Left renal pelvis (tissue), 4 donors: ENCODE data around the gene GSTO1. TPM values are rescaled to one million over a fixed set of nuclear protein-coding genes. Genes with fewer than 3 reads are reported as not detected.

Source experiments
- DNase-seq, 4 donors: peaks; one replicate each; pipeline ENCODE4 v3.0.0-alpha.2; 2013; ENCODE audit warnings: low read depth in 4 of 4, low spot score in 3 of 4
- polyA plus RNA-seq, 4 donors: library from polyadenylated mRNA; unstranded; fragments of 120-200 nt; gene quantifications; one replicate each; pipeline ENCODE4 v1.2.1, GENCODE V29; 2013; ENCODE audit not compliant: insufficient read length in 4 of 4

Gene GSTO1
- polyA plus RNA-seq, 4 donors, result 51.5 to 101 (median 94.1) TPM

DNA sequence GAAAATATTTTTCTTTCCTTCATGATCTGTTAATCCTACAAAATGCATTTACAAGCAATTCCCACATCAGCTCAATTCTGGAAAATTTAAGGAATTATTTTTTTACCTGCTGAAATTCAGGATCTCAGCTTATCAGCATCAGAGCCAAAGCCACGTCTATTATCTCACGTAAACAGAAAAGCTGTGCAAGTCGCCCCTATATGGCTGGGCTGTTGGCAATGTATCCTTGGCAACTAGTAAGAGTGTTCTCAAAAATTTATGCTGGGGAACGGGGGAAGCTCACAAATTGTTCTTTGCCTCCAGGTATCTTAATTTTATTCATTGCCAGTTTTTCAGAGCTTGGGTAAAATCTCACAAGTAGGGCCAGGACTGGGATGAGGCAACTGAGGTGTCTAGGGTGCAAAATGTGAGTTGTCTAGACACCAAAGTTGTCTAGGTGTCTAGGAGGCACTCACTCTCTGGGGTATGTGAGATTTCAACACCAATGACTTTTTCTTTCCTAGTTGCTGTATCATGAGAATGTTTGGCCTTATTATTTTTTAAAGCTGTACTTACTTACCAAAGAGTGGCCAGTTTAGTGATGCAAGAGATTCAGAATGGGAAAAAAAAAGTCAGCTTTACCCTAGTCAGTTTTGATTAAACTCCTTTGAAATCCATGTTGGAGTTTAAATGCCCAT, 19.3 kb downstream of the GSTO1 start:
- DNase-seq, result no peak

GRCh38 chr10:104274762-104275721, 20.4 kb downstream of the GSTO1 start:
- no peak for DNase-seq

DNA sequence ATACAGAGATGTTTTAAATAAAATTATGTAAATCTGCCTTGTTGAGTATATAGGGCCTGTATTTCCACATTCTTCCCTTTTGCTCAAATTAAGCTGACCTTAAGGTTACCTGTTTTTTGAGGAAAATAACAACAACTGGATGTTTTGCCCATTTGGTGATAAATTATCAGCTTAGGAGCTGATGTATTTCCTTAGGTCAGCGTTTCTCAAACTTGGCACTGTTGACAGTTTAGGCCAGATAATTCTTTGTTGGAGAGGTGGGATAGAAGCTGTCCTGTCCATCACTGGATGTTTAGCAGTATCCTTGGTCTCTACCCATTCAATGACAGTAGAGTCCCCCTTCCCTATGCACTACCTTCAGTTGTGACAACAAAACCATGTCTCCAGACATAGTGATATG, 21.5 kb downstream of the GSTO1 start:
- DNase-seq, result no peak

DNA sequence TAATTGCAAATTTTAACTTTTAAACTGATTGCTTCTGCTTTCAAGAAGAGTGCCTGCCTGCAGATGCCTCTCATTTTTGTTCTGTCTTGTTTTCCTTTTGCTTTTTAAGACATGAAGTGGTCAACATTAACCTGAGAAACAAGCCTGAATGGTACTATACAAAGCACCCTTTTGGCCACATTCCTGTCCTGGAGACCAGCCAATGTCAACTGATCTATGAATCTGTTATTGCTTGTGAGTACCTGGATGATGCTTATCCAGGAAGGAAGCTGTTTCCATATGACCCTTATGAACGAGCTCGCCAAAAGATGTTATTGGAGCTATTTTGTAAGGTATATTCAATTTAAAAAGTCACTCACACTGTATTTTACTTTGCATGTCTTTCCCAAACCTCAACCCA, 23.1 kb downstream of the GSTO1 start:
- DNase-seq, result no peak

GRCh38 chr10:104279550-104280259, 25.0 kb downstream of the GSTO1 start:
- DNase-seq, result no peak

DNA sequence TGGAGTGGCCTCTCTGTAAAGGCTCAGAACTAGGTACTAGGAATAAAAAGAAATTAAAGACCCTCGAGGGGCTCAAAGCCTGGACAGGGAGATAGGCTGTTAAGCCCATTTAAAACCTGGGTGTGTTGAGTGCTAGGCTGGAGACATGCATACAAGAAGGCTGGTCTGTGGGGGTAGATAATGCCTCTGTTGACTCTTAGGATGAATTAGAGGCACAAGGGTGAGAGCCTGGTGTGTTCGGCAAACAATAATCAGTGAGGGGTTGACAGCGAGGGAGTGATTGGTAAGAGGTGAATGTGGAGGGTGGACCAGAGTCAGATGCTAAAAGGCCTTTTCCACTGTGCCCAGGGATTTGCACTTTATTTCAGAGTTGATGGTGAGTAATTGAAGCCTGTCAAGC, 27.0 kb downstream of the GSTO1 start:
- no peak for DNase-seq

- no peak for DNase-seq
Measured at GRCh38 chr10:104284846-104285245, 30.2 kb downstream of the GSTO1 start.

GRCh38 chr10:104286939-104287338, 32.2 kb downstream of the GSTO1 start:
- DNase-seq, result no peak

GRCh38 chr10:104288355-104288754, 33.7 kb downstream of the GSTO1 start:
- no peak for DNase-seq

- peak in 2 of 4 donors; percentile 56 to 77 for DNase-seq
Measured at GRCh38 chr10:104291439-104291951, 36.8 kb downstream of the GSTO1 start.

- no peak for DNase-seq
Measured at GRCh38 chr10:104293011-104293410, 38.3 kb downstream of the GSTO1 start.

DNA sequence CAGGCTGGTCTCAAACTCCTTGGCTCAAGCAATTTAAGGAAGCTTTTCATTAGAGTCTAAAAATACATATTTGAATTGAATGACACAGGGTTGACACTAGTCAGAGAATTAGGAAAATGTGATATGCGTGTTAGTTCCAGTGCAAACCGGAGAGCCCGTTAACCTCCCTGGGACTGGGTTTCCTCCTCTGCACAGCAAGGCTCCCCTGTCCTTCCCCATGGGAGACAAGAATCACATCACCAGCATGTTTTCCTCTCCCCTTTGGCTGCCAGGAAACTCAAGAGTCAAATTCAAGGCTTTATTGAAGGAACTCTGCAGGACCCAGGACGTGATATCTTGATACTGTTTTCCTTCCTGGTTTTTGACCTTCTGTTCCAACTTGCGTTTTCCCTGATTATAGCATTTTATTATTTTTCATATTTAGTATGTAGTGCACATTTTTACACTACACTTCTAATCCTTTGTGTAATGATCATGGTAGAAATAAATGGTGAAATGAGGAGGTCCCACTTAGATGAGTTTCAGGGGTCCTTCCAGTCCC, 39.2 kb downstream of the GSTO1 start:
- DNase-seq, result no peak

DNA sequence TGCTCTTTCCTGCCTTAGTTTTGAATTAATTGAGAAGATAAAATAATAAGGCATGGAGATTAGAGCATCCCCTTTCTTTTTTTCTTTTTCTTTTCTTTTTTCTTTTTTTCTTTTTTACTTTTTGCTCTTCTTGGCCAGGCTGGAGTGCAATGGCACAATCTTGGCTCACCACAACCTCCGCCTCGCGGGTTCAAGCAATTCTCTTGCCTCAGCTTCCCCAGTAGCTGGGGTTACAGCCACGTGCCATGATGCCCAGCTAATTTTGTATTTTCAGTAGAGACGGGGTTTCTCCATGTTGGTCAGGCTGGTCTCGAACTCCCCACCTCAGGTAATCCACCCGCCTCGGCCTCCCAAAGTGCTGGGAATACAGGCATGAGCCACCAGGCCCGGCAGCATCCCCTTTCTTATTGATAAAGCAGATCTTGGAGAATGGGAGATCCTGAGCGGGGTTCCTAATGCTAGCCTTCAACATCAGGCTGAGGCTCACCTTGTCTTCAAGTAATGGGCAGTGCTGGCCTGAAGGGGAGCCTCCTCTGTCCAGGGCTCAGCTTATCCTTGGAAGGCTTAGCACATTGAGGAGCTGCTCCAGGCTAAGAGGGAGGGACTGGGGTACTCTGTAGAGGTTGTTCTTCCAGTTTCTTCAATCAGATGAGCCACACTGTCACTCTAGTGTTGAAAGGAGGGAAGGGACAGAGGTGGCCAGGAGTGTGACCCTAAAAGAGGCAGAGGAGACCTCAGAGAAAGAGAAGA, 42.2 kb downstream of the GSTO1 start:
- DNase-seq, result no peak

- no peak for DNase-seq
Measured at GRCh38 chr10:104297697-104298660, 43.3 kb downstream of the GSTO1 start.

GRCh38 chr10:104299031-104299904, 44.6 kb downstream of the GSTO1 start:
- no peak for DNase-seq

DNA sequence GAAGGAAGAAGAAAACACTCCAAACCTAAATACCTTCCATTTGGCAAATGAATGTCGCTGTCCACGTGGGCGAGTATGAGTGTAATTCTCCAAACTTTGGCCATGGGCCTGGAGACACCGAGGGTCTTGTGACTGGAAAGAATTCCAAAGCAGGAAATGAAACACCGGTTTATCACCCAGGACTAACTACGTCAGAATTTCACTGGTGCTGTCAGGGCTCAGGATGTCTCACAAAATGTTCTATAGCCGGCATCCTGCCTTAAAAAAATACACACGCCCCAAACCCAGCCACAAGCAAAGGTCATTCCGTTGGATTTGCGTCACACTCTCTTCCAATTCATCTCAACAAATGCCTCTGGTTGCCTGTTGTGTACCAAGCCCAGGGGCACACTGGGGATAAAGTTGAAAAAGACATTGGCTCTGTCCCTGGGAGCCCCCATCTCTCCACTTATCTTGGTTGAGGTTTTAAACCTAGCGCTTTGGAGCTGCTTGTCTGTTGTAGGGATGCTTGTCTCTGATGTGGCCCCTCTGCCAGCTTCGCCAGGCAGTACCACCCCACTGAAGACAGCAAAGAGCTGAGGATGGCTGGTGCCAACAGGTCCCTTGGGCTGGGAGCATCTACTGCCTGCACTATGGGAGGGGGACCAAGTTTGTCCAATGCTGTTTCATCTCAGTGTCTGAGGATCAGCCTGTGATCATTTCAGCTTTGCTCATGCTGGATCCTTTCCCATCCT, 45.5 kb downstream of the GSTO1 start:
- DNase-seq, result no peak

DNA sequence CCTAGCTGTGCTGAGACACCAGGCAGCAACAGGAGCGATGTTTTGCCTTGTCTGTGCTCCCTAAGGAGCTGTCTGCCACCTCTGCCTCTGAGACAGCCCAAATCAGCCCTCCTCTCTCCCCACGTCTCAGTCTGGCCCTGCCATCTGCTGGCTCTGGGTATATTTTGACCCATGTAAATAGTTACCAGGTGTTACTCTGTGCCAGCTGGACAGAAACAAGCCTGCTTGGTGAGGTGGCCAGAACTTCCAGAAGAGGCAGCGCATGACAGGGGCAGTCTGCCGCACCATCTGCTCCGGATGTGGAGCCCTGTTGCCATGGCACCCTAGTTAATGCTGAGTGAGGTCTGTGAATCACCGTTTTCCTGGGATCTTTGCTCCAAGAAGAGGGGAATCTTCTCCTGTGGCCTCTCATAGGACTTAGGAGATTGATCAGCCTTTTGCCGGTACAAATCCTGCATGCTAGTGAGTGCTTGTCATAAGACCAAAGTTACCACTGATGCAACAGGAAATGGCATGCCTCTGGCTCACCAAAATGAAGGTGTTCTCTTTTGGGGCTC, 46.1 kb downstream of the GSTO1 start:
- DNase-seq, result no peak
